GM18505 (cell line): ENCODE results near the gene TMCC2.
"Not testable (repeated sequence)": the region's sequence is repeated elsewhere in the genome, so short reads cannot be mapped to it uniquely, and the experiment has no call there.

ENCODE experiments used
- ATAC-seq: cut with Tn5 transposase; IDR thresholded peaks from one replicate; pipeline ENCODE4 v1.9.1; 2021; ENCODE audit not compliant: unreplicated experiment
- POLR2A ChIP-seq: IDR thresholded peaks from 4 replicates; pipeline ENCODE4 v1.6.1; 2011; ENCODE audit warnings: borderline replicate concordance; ENCODE audit not compliant: insufficient read depth, insufficient read length; ENCODE audit errors: extremely low read depth

TMCC2 gene

GRCh38 chr1:205267306-205267902 is 39.7 kb downstream of the TMCC2 start:
- no peak for TF ChIP-seq POLR2A
- no peak for ATAC-seq

GRCh38 chr1:205268846-205269680 is 41.3 kb downstream of the TMCC2 start:
- ATAC-seq = no peak
- no peak for TF ChIP-seq POLR2A

- TF ChIP-seq POLR2A = no peak
- no peak for ATAC-seq
Measured at GRCh38 chr1:205269711-205270110, 42.0 kb downstream of the TMCC2 start.

DNA sequence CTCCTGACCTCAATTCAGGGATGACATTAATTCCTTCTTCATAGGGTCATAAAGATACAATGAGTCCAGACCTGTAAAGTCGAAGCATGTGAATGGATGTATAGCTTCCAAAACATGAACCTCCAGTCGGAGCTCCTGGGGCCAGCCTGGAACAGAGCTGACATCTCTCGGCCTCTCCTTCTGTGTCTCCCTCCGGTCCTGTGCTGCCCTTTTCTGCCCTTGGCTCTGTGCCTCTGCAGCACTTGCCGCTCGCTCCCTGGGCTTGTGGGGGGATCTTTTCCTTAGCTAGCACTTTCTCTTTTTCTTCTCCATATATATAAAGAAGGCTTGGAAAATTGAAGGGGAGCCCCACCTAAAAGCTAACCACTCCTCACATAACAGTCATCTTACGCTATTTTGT is 42.5 kb downstream of the TMCC2 start:
- ATAC-seq = no peak
- TF ChIP-seq POLR2A = no peak

- no peak for TF ChIP-seq POLR2A
- ATAC-seq = no peak
Measured at GRCh38 chr1:205270764-205271163, 43.0 kb downstream of the TMCC2 start.

GRCh38 chr1:205271277-205271676 is 43.5 kb downstream of the TMCC2 start:
- TF ChIP-seq POLR2A = no peak
- no peak for ATAC-seq

- no peak for TF ChIP-seq POLR2A
- no peak for ATAC-seq
Measured at GRCh38 chr1:205271745-205272144, 44.0 kb downstream of the TMCC2 start.

GRCh38 chr1:205272536-205272935 is 44.8 kb downstream of the TMCC2 start:
- no peak for ATAC-seq
- TF ChIP-seq POLR2A = no peak

GRCh38 chr1:205273551-205273982 is 45.8 kb downstream of the TMCC2 start:
- ATAC-seq = peak; percentile 61
- TF ChIP-seq POLR2A = no peak

- ATAC-seq = no peak
- TF ChIP-seq POLR2A = no peak
Measured at GRCh38 chr1:205274041-205274691, 46.4 kb downstream of the TMCC2 start.

DNA sequence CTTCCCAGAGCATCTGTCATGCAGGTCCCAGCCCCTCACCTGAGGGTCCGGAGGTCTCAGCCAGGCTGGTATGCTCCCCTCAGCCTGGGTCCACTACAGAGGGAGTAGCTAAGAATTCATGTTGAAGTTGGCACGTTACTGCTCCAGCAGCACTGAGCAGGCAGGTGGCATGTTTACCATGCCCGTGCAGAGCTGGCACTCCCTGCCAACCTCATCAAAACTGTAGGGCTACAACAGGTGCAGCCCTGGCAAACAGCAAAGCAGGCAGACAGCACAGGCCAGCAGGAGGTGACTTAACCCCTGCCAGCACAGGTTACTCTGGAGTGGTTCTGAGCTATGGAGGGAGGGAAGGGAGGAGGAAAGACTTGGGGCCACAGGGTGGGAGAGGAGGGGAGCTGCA is 47.4 kb downstream of the TMCC2 start:
- no peak for ATAC-seq
- no peak for TF ChIP-seq POLR2A

DNA sequence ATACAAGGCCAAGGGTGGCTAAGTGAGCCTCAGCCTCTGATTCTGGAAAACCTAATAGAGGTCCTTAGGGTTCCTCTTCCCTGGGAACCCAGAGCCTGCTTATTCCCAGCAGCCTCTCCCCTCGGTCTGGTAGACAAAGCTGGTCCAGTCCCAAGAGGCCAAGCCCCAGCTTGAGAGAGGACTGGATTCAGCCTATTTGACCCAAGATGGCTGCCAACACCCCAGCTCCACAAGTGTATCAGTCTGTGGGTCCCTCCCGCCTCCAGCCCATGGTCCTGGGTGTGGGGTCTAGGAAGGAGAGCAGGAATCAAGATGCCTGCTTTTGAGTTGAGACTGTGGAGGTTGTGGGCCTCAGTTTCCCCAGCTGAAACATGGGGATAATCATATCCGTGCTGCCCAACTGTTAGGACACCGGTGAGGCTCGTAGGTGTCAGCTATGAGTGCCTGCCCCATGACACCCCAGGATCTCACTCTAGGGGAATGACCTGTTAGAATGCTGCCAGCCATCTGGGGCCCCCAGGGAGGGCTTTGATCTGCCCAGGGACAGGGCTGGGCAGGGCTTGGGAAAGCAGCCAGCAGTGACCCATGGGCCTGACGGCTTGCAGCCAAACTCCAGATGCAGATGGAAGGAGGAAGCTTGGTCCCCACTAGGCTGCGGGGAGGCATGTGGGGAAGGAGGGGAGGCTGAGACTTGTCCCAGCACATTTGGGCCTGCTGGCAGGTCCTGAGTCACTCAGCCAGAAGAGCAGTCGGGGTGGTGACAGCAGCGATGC is 48.4 kb downstream of the TMCC2 start:
- TF ChIP-seq POLR2A = no peak
- no peak for ATAC-seq

DNA sequence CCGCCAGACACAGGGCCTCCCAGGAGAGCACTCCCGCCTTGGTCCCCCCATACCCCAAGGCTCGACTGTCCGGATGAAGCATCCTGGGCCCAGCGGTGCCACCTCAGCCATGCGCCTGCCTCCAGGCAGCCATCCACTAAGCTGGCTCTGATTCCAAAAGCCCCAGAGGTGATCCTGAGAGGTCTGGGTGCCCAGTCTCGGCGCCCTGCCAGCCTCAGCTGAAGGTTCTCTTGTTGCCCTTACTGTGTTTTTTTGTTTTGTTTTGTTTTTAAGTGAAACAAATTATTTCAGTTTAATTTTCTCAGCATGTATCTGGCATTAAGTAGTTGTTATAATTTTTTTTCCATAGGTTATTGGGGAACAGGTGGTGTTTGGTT is 48.9 kb downstream of the TMCC2 start:
- ATAC-seq = no peak
- no peak for TF ChIP-seq POLR2A

GRCh38 chr1:205279986-205280385 is 52.2 kb downstream of the TMCC2 start:
- no peak for ATAC-seq
- TF ChIP-seq POLR2A = no peak

DNA sequence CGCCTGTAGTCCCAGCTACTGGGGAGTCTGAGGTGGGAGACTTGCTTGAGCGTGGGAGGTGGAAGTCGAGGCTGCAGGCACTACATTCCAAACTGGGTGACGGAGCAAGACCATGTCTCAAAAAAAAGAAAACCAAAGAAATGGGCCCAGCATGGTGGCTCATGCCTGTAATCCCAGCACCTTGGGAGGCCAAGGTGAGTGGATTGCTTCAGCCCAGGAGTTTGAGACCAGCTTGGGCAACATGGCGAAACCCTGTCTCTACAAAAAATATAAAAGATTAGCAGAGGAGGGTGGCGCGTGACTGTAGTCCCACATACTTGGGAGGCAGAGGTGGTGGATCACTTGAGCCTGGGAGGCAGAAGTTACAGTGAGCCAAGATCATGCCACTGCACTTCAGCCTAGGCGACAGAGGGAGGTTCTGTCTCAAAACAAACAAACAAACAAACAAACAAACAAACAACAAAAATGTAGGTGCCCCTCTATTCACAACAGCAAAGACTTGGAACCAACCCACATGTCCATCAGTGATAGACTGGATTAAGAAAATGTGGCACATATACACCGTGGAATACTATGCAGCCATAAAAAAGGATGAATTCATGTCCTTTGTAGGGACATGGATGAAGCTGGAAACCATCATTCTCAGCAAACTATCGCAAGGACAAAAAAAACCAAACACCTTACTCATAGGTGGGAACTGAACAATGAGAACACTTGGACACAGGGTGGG is 53.1 kb downstream of the TMCC2 start:
- ATAC-seq = not testable (repeated sequence)
